OCI-LY7 (cell line): Measurements from ENCODE around the gene ANO6. TPM values are rescaled to one million over a fixed set of nuclear protein-coding genes. Genes with fewer than 3 reads are reported as not detected.

Experiments
- BruUV-seq: library from RNA; stranded (reverse); fragments of 400-500 nt; replicated peaks from 2 replicates; lab custom pipeline; 2021; lab: Mats Ljungman, UMichigan
- CTCF ChIA-PET: fragments of 300-600 bp; sonication (Branson Sonifier 250); formaldehyde crosslinking; loops from one replicate; lab custom pipeline; 2022; ENCODE audit warnings: antibody characterized with exemption; ENCODE audit not compliant: unreplicated experiment; lab: Charles Lee
- POLR2A ChIA-PET: fragments of 300-600 bp; sonication (Branson Sonifier 250); formaldehyde crosslinking; loops from one replicate; lab custom pipeline; 2022; ENCODE audit warnings: antibody characterized with exemption; lab: Charles Lee
- DNase-seq: peaks from one replicate; pipeline ENCODE4 v3.0.0-alpha.2; 2015; ENCODE audit warnings: low spot score
- H2AFZ ChIP-seq: fragments of 200-600 bp; sonication (generic), shearing (Covaris generic); 2 replicates; pipeline ENCODE4 v1.6.1; 2014; ENCODE audit warnings: mild to moderate bottlenecking, antibody characterized with exemption, low read length, moderate library complexity
- H3K27ac ChIP-seq: fragments of 200-600 bp; sonication (generic); 2 replicates; pipeline ENCODE4 v1.5.1; 2014; ENCODE audit warnings: mixed run types, low read depth, mild to moderate bottlenecking, moderate library complexity, low read length, inconsistent platforms; ENCODE audit not compliant: poor library complexity, severe bottlenecking
- H3K36me3 ChIP-seq: fragments of 200-600 bp; sonication (generic); 2 replicates; pipeline ENCODE4 v1.6.1; 2014; ENCODE audit warnings: mild to moderate bottlenecking, antibody characterized with exemption, low read length, moderate library complexity, mixed read lengths; ENCODE audit not compliant: insufficient read depth
- H3K4me1 ChIP-seq: fragments of 200-600 bp; sonication (generic); 2 replicates; pipeline ENCODE4 v1.5.1; 2014; ENCODE audit warnings: mild to moderate bottlenecking, low read length; ENCODE audit not compliant: insufficient read depth, poor library complexity, severe bottlenecking
- H3K4me2 ChIP-seq: fragments of 200-600 bp; sonication (generic); 2 replicates; pipeline ENCODE4 v1.6.1; 2014; ENCODE audit warnings: mild to moderate bottlenecking, low read length
- H3K4me3 ChIP-seq: fragments of 200-600 bp; sonication (generic); 2 replicates; pipeline ENCODE4 v1.5.1; 2014; ENCODE audit warnings: mild to moderate bottlenecking, low read depth, low read length; ENCODE audit not compliant: poor library complexity, severe bottlenecking
- H3K79me2 ChIP-seq: fragments of 200-600 bp; sonication (generic); 2 replicates; pipeline ENCODE4 v1.6.1; 2016; ENCODE audit warnings: low read depth, mild to moderate bottlenecking, low read length, moderate library complexity, mixed read lengths; ENCODE audit not compliant: insufficient read depth
- H3K9me2 ChIP-seq: fragments of 200-600 bp; sonication (generic); 2 replicates; pipeline ENCODE4 v1.6.1; 2016; ENCODE audit warnings: mild to moderate bottlenecking, low read length, mixed read lengths; ENCODE audit not compliant: insufficient read depth
- H3K9me3 ChIP-seq: fragments of 200-600 bp; sonication (generic); 2 replicates; pipeline ENCODE4 v1.6.1; 2014; ENCODE audit warnings: mild to moderate bottlenecking, mixed run types, low read length, mixed read lengths
- H4K20me1 ChIP-seq: fragments of 200-600 bp; sonication (generic); 2 replicates; pipeline ENCODE4 v1.6.1; 2014; ENCODE audit warnings: mild to moderate bottlenecking, antibody characterized with exemption, low read length, moderate library complexity, mixed read lengths; ENCODE audit not compliant: insufficient read depth
- EZH2phosphoT487 ChIP-seq: fragments of 200-600 bp; sonication (generic); IDR thresholded peaks from 2 replicates; pipeline ENCODE4 v1.6.1; 2018; ENCODE audit warnings: low read depth, borderline replicate concordance, mild to moderate bottlenecking, mixed run types, antibody characterized with exemption, low read length, moderate library complexity, mixed read lengths
- intact Hi-C: fragments of 100-400 bp; cut with micrococcal nuclease; formaldehyde crosslinking; loops from one replicate; pipeline ENCODE4 v1.10.0; 2022; ENCODE audit not compliant: unreplicated experiment
- total RNA-seq, 2 experiments: library from RNA; depleted of rRNA in 1 of 2; stranded (reverse); fragments of >200 nt in 1 of 2; shearing (Covaris generic) in 1 of 2; gene quantifications; 2 replicates each; pipeline ENCODE4 v1.2.3, GENCODE V29; 2014 to 2022
- TF ChIP-seq, protein P1 (sequence below): fragments of 200-600 bp; sonication (generic); conservative IDR thresholded peaks from 2 replicates; pipeline ENCODE4 v1.5.1; 2014; ENCODE audit warnings: mild to moderate bottlenecking, antibody characterized with exemption, low read length, moderate library complexity, mixed read lengths

ANO6 gene
- total RNA-seq, 2 experiments from 2014 or later = 15.0 to 17.7 TPM

DNA sequence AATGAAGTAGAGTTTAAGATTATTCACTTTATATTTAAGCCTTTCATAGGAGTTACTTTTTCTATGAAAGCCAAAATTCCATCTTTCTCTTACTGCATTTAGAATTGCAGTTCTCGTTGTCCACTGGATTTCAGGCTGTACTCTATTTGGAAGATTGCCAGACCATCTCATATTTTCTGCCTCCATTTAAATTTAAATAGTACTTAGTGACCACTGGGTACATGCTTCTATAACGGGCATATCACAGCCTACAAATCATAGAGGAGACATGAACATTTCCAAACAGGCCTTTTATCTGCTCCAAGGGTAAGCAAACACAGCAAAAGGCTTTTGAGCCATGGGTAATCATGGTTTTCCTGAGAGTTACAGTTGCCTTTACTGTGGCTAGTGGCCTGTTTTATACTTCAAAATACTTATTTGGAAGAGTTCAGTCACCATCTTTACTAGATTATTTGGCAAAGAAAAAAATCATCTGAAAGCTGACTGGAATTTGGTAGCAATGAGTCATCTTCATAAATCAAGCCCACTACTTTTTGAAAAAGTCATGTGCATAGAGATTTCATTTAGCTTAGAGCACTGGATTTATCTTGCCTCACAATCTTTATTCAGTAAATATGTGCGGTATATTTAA is 15.7 kb downstream of the ANO6 start:
- Histone ChIP-seq H3K4me3 (no peak overlapping the region), H2AFZ (no peak overlapping the region), H3K9me3 (no peaks in the 10 kb centered on the region), H3K27ac (no peak overlapping the region), H4K20me1 (no peaks in the 10 kb centered on the region), H3K4me2 (no peak overlapping the region), H3K4me1 (no peaks in the 10 kb centered on the region), H3K79me2 (no peaks in the 10 kb centered on the region), H3K9me2 (no peaks in the 10 kb centered on the region), H3K36me3 (no peaks in the 10 kb centered on the region)
- no peak for DNase-seq
- BruUV-seq = no TSS peak
- ChIA-PET POLR2A (interaction anchor here (1.0 kb wide), 1 partner anchor 16 kb away, joined by 3 read pairs; the partner anchor contains the start of gene ANO6), CTCF (no interaction called here)
- TF ChIP-seq, protein P1, sequence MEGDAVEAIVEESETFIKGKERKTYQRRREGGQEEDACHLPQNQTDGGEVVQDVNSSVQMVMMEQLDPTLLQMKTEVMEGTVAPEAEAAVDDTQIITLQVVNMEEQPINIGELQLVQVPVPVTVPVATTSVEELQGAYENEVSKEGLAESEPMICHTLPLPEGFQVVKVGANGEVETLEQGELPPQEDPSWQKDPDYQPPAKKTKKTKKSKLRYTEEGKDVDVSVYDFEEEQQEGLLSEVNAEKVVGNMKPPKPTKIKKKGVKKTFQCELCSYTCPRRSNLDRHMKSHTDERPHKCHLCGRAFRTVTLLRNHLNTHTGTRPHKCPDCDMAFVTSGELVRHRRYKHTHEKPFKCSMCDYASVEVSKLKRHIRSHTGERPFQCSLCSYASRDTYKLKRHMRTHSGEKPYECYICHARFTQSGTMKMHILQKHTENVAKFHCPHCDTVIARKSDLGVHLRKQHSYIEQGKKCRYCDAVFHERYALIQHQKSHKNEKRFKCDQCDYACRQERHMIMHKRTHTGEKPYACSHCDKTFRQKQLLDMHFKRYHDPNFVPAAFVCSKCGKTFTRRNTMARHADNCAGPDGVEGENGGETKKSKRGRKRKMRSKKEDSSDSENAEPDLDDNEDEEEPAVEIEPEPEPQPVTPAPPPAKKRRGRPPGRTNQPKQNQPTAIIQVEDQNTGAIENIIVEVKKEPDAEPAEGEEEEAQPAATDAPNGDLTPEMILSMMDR = no peak
- no peak for TF ChIP-seq EZH2phosphoT487
- intact Hi-C loops = no loop called here

DNA sequence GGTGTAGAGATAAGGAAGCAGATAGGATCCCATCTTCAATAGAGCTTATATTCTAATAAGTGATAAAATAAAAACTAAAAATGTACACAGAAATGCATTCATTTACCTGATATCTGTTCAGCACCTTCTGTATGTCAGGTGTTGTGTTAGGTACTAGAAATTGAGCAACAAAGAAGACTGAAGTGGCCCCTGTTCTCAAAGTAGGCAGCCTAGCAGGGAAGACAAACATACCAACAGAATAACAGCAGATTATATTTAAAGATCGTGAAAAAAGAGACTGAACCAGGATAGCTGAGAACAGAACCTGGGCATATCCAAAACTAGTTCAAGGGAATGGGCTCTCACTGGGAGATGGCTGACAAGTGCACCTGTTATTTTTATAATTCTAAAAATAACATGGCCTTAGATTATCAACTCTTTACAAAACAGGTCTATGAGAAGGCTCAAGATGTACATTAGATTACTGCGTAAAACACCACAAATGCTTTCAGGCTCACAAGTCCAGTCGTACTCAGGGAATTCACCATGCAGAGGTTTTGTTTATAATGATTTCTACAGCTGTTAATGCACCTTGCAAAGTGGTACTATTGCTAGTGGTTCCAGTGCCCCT is 16.4 kb downstream of the ANO6 start:
- ChIA-PET CTCF (no interaction called here), POLR2A (interaction anchor here (1.0 to 1.4 kb wide), 3 partner anchors 10 to 17 kb away, joined by 3 to 4 read pairs (median 4); partner anchors contain the start of gene ANO6)
- TF ChIP-seq EZH2phosphoT487 = no peak
- no TSS peak for BruUV-seq
- H3K27ac ChIP-seq = no peak overlapping the region
- no peak overlapping the region for H3K4me2 ChIP-seq
- no peaks in the 10 kb centered on the region for H3K4me1 ChIP-seq
- H2AFZ ChIP-seq = no peak overlapping the region
- H4K20me1 ChIP-seq = no peaks in the 10 kb centered on the region
- no peaks in the 10 kb centered on the region for H3K36me3 ChIP-seq
- no peak overlapping the region for H3K4me3 ChIP-seq
- no peaks in the 10 kb centered on the region for H3K9me2 ChIP-seq
- no peaks in the 10 kb centered on the region for H3K79me2 ChIP-seq
- intact Hi-C loops = no loop called here
- no peaks in the 10 kb centered on the region for H3K9me3 ChIP-seq
- no peak for DNase-seq

DNA sequence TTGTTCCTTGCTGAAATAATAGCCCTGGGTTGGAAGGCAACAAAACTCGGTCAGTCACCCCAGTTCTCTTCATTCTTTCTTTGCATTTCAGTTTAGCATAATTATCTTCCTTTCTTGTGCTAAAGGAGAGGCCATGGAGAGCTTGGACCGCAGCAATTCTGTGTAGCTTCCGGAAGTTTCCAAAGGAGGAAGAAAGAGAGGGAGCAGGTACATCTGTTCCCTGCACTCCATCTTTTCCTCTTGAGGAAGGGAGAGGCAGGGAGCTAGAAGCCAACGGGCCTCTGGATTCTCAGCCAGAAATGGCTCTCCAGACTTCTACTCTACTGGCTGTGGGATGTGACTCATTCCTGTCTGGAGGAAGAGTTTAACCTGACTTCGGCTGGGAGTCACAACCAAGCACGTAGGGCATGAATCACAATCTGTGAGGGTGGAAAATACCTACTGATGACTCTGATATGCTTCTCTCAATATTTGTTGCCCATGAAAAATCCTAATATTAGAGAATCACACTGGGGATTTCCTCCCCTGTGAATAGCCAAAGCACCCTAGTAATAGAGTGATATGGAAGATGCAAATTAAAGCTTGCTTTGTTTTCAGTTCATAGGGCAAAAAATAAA is 17.0 kb downstream of the ANO6 start:
- H3K79me2 ChIP-seq = no peaks in the 10 kb centered on the region
- intact Hi-C loops = no loop called here
- POLR2A ChIA-PET = interaction anchor here (0.8 to 1.4 kb wide), 3 partner anchors 9 to 15 kb away, joined by 3 to 4 read pairs (median 4); no protein-coding TSS in a partner anchor
- BruUV-seq = no TSS peak
- no peaks in the 10 kb centered on the region for H3K36me3 ChIP-seq
- no peak overlapping the region for H2AFZ ChIP-seq
- no peak for DNase-seq
- H3K9me2 ChIP-seq = no peaks in the 10 kb centered on the region
- H4K20me1 ChIP-seq = no peaks in the 10 kb centered on the region
- CTCF ChIA-PET = no interaction called here
- H3K9me3 ChIP-seq = no peaks in the 10 kb centered on the region
- no peak overlapping the region for H3K4me2 ChIP-seq
- no peak for TF ChIP-seq EZH2phosphoT487
- TF ChIP-seq, protein P1 = no peak
- H3K4me1 ChIP-seq = no peaks in the 10 kb centered on the region
- no peak overlapping the region for H3K4me3 ChIP-seq
- H3K27ac ChIP-seq = no peak overlapping the region
